ENCODE data around the gene SRSF3. TPM values are rescaled to one million over a fixed set of nuclear protein-coding genes. Genes with fewer than 3 reads are reported as not detected.
A peak's percentile ranks its signal among the peaks of the same experiment; 100 is the strongest.

The SRSF3 gene
- polyA plus RNA-seq, 2 of the 4 experiments (the other 2 are of a cell fraction) = 629 to 652 TPM

DNA sequence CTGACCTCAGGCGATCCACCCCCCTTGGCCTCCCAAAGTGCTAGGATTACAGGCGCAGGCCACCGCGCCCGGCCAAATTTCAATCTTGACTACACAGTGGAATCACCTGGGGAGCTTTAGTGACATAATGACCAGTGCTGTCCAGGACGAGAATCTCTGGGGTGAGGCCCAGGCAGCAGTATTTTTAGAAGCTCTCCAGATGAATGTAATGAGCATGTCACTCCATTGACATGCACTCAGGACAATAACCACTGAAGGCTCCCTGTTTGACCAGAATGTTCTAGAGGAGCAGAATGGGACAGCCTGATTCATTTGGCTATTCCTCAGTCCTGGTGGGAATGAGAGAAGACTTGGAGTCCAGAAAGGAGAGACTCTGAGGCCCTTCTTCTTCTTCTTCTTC lies 39.2 kb downstream of the SRSF3 start (continued):
- TF ChIP-seq NFE2L2 (conservative IDR thresholded peaks at IDR 0.05; ENCODE audit: low read length) = no peak
- no peak for TF ChIP-seq ZFP36 (IDR thresholded peaks at IDR 0.05; ENCODE audit: borderline replicate concordance, partially characterized antibody)
- no peak for TF ChIP-seq POLR2AphosphoS2 (conservative IDR thresholded peaks at IDR 0.05; ENCODE audit: low read length)
- TF ChIP-seq MYC (IDR thresholded peaks at IDR 0.05; ENCODE audit: borderline replicate concordance, low read length) = no peak

DNA sequence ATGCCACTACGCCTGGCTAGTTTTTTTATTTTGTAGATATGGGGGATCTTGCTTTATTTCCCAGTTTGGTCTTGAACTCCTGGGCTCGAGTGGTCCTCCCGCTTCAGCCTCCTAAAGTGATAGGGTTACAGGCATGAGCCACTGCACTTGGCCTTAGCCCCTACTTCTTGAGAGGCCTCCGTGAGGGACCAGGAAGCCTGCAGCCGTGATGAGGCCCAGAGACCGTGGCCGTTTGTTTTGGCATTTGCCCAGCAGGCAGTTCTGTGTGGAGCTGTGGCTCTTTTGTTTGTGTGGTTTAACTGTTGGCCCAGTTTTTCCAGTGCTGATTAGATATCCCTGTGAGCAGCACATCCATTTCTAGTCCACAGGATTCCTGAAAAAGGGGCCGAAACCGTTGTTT lies 39.8 kb downstream of the SRSF3 start:
- ChIA-PET POLR2A (no interaction called here), CTCF (interaction anchor here (0.6 to 2.5 kb wide), 5 partner anchors 8 to 47 kb away, joined by 3 to 10 read pairs (median 4); no protein-coding TSS in a partner anchor)
- TF ChIP-seq JUNB (IDR thresholded peaks at IDR 0.05) (no peak), SREBF2 (IDR thresholded peaks at IDR 0.05) (no peak), HOXB13 (CRISPR knock-in tag; IDR thresholded peaks at IDR 0.05; ENCODE audit: low read depth) (no peak)
- peak in 1 of 2 experiments; percentile 54; a peak in 2 of 6 replicates for ATAC-seq
- FAIRE-seq = no peak
- H3K4me1 ChIP-seq = peaks cover 12% of the 10 kb centered on the region; the same call in 2 of the 3 replicates
- DNase-seq (ENCODE audit: low read depth in 1 of 2, low spot score in 1 of 2) = no peak
- WGBS (ENCODE audit: missing lambda C conversion rate) = 55% methylated on average over 9 of the region's 9 CpGs
- H3K9me3 ChIP-seq = no peaks in the 10 kb centered on the region
- H3K4me3 ChIP-seq = no peak overlapping the region
- no peak overlapping the region for H3K4me2 ChIP-seq
- H3K27ac ChIP-seq = peak overlapping the region in 1 of 2 experiments; percentile 71; a peak in 3 of 6 replicates

DNA sequence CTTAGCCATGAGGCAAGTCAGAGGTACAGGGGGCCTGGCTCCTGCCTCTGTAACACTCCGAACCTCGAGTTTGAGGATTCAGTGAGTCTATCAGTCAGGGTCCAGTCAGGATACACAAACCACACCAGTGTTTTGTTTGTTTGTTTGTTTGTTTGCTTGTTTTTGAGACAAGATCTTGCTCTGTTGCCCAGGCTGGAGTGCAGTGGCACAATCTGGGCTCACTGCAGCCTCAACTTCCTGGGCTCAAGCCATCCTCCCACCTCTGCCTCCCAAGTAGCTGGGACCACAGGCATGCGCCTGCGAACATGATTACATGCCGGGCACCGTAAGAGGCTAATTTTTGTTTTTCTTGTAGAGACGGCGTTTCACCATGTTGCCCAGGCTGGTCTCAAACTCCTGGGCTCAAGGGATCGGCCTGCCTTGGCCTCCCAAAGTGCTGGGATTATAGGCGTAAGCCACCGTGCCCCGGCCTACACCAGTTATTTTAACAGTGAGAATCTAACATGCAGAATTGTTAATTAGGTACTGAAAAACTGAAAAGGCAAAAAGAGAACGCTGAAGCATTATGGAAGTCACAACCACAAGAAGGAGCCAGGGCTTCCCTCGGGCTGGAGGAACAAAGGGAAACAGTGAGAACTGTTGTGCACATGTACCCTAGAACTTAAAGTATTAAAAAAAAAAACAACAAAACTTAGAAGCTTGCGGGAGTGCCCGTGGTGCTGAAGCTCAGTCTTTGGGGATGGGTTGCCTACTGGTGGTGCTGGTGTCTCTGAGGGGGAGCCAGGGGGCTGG lies 40.4 kb downstream of the SRSF3 start:
- Histone ChIP-seq H3K4me2 (no peak overlapping the region), H3K9me3 (no peaks in the 10 kb centered on the region), H3K4me1 (peaks cover 12% of the 10 kb centered on the region; the same call in 2 of the 3 replicates), H3K4me3 (no peak overlapping the region), H3K27ac (peak overlapping the region in 1 of 2 experiments; percentile 71; a peak in 3 of 6 replicates)
- 87% methylated on average over 15 of the region's 16 CpGs for WGBS (ENCODE audit: missing lambda C conversion rate)
- DNase-seq (ENCODE audit: low read depth in 1 of 2, low spot score in 1 of 2) = no peak
- no peak for FAIRE-seq
- ChIA-PET POLR2A (no interaction called here), CTCF (interaction anchor here (0.6 to 1.4 kb wide), 4 partner anchors 11 to 46 kb away, joined by 3 to 5 read pairs (median 4); no protein-coding TSS in a partner anchor)
- TF ChIP-seq, protein P1, sequence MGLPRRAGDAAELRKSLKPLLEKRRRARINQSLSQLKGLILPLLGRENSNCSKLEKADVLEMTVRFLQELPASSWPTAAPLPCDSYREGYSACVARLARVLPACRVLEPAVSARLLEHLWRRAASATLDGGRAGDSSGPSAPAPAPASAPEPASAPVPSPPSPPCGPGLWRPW (IDR thresholded peaks at IDR 0.05) = no peak
- TF ChIP-seq, protein P2, sequence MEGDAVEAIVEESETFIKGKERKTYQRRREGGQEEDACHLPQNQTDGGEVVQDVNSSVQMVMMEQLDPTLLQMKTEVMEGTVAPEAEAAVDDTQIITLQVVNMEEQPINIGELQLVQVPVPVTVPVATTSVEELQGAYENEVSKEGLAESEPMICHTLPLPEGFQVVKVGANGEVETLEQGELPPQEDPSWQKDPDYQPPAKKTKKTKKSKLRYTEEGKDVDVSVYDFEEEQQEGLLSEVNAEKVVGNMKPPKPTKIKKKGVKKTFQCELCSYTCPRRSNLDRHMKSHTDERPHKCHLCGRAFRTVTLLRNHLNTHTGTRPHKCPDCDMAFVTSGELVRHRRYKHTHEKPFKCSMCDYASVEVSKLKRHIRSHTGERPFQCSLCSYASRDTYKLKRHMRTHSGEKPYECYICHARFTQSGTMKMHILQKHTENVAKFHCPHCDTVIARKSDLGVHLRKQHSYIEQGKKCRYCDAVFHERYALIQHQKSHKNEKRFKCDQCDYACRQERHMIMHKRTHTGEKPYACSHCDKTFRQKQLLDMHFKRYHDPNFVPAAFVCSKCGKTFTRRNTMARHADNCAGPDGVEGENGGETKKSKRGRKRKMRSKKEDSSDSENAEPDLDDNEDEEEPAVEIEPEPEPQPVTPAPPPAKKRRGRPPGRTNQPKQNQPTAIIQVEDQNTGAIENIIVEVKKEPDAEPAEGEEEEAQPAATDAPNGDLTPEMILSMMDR (IDR thresholded peaks at IDR 0.05) = no peak
- TF ChIP-seq KDM5A (IDR thresholded peaks at IDR 0.05) (no peak), EHMT2 (IDR thresholded peaks at IDR 0.05; ENCODE audit: low read depth) (no peak)
- no peak for ATAC-seq

DNA sequence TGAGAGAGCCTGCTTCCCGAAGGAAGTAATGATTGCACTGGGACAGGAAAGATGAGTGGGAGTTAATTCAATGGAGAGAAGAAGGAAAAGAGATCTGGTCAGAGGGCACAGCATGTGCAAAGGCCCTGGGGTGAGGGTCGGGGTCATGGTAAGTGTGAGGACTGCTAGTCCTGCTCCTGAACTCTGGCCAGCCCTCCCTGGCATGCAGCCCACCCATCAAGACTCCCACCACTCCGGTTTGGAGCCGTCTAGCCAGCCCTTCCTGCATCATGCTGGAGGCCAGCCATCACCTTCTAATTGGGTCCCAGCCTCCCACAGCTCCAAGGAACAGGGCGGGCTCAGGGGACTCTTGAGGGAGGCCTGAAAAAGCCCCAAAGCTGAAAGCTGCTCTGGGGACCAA lies 42.1 kb downstream of the SRSF3 start:
- DNase-seq (ENCODE audit: low read depth in 1 of 2, low spot score in 1 of 2) = no peak
- no peak overlapping the region for H3K4me3 ChIP-seq
- no peak for FAIRE-seq
- 66% methylated on average over 5 of the region's 5 CpGs for WGBS (ENCODE audit: missing lambda C conversion rate)
- H3K4me1 ChIP-seq = peaks cover 12% of the 10 kb centered on the region
- H3K9me3 ChIP-seq = no peaks in the 10 kb centered on the region
- CTCF ChIA-PET = interaction anchor here (1.3 to 1.8 kb wide), 4 partner anchors 13 to 88 kb away, joined by 3 to 8 read pairs (median 6); no protein-coding TSS in a partner anchor
- no peak overlapping the region for H3K4me2 ChIP-seq
- ATAC-seq = no peak
- H3K27ac ChIP-seq = no peak overlapping the region
- TF ChIP-seq KDM1A (IDR thresholded peaks at IDR 0.05; ENCODE audit: low read depth) (no peak), POLR2AphosphoS2 (conservative IDR thresholded peaks at IDR 0.05; ENCODE audit: low read length) (no peak), EHMT2 (IDR thresholded peaks at IDR 0.05; ENCODE audit: low read depth) (no peak), ZSCAN20 (CRISPR knock-in tag; IDR thresholded peaks at IDR 0.05) (no peak), SMC3 (IDR thresholded peaks at IDR 0.05) (no peak), TP53 (CRISPR knock-in tag; IDR thresholded peaks at IDR 0.05) (no peak), HEYL (CRISPR knock-in tag; IDR thresholded peaks at IDR 0.05) (no peak), POLR2A (IDR thresholded peaks at IDR 0.05; ENCODE audit: low read length) (no peak), KDM5A (IDR thresholded peaks at IDR 0.05) (no peak), RAD21 (conservative IDR thresholded peaks at IDR 0.05 in 1 of 2, IDR thresholded peaks at IDR 0.05 in 1 of 2) (no peak), FOSB (CRISPR knock-in tag; IDR thresholded peaks at IDR 0.05) (no peak), CEBPB (IDR thresholded peaks at IDR 0.05) (no peak), NR3C1 (IDR thresholded peaks at IDR 0.05) (no peak)
- POLR2A ChIA-PET = no interaction called here

Data from A549 (cell line).